H9 (cell line): ENCODE data around the gene ZMYM2. TPM values are rescaled to one million over a fixed set of nuclear protein-coding genes. Genes with fewer than 3 reads are reported as not detected.

Experiments used
- DNase-seq: peaks from one replicate; pipeline ENCODE4 v3.0.0-alpha.2; 2017
- H2AFZ ChIP-seq: one replicate; pipeline ENCODE4 v1.6.1; 2013; ENCODE audit warnings: mild to moderate bottlenecking, low read length, control low read depth, moderate library complexity
- H2AK5ac ChIP-seq: 2 replicates; pipeline ENCODE4 v1.6.1; 2013; ENCODE audit warnings: low read length, control low read depth, mixed read lengths; ENCODE audit not compliant: insufficient read length
- H2BK120ac ChIP-seq: one replicate; pipeline ENCODE4 v1.6.1; 2013; ENCODE audit warnings: low read depth, mild to moderate bottlenecking, low read length, control low read depth, inconsistent platforms; ENCODE audit not compliant: poor library complexity, severe bottlenecking
- H2BK12ac ChIP-seq: 2 replicates; pipeline ENCODE4 v1.6.1; 2013; ENCODE audit warnings: low read length, control low read depth, mixed read lengths, low read depth; ENCODE audit not compliant: insufficient read length
- H2BK15ac ChIP-seq: 2 replicates; pipeline ENCODE4 v1.6.1; 2013; ENCODE audit warnings: low read depth, low read length, control low read depth
- H2BK20ac ChIP-seq: one replicate; pipeline ENCODE4 v1.6.1; 2013; ENCODE audit warnings: low read depth, mild to moderate bottlenecking, low read length, control low read depth, inconsistent platforms; ENCODE audit not compliant: poor library complexity, severe bottlenecking
- H2BK5ac ChIP-seq: 2 replicates; pipeline ENCODE4 v1.6.1; 2013; ENCODE audit warnings: low read length, control low read depth, mixed read lengths; ENCODE audit not compliant: insufficient read length
- H3K14ac ChIP-seq: 2 replicates; pipeline ENCODE4 v1.6.1; 2013; ENCODE audit warnings: low read length, control low read depth; ENCODE audit not compliant: insufficient read depth
- H3K18ac ChIP-seq: 2 replicates; pipeline ENCODE4 v1.6.1; 2013; ENCODE audit warnings: low read depth, mild to moderate bottlenecking, mixed read lengths, low read length, control low read depth; ENCODE audit not compliant: insufficient read length
- H3K23ac ChIP-seq: 2 replicates; pipeline ENCODE4 v1.6.1; 2013; ENCODE audit warnings: low read length, control low read depth, mixed read lengths, low read depth; ENCODE audit not compliant: insufficient read length
- H3K23me2 ChIP-seq: 2 replicates; pipeline ENCODE4 v1.6.1; 2013; ENCODE audit warnings: low read depth, mild to moderate bottlenecking, mixed read lengths, low read length, control low read depth; ENCODE audit not compliant: insufficient read length, poor library complexity, severe bottlenecking
- H3K27ac ChIP-seq: 2 replicates; pipeline ENCODE4 v1.5.1; 2013; ENCODE audit warnings: low read length, control low read depth, mixed read lengths, low read depth; ENCODE audit not compliant: insufficient read length
- H3K27me3 ChIP-seq: 2 replicates; pipeline ENCODE4 v1.6.1; 2013; ENCODE audit warnings: low read length, control low read depth, inconsistent platforms; ENCODE audit not compliant: insufficient read depth
- H3K4ac ChIP-seq: 2 replicates; pipeline ENCODE4 v1.6.1; 2013; ENCODE audit warnings: low read depth, mild to moderate bottlenecking, control low read depth, inconsistent platforms, low read length, moderate library complexity
- H3K4me1 ChIP-seq: 2 replicates; pipeline ENCODE4 v1.6.1; 2013; ENCODE audit warnings: low read length, control low read depth, inconsistent platforms; ENCODE audit not compliant: insufficient read depth
- H3K4me2 ChIP-seq: 2 replicates; pipeline ENCODE4 v1.6.1; 2013; ENCODE audit warnings: low read length, control low read depth, mixed read lengths; ENCODE audit not compliant: insufficient read length, insufficient read depth
- H3K56ac ChIP-seq: 2 replicates; pipeline ENCODE4 v1.6.1; 2013; ENCODE audit warnings: low read depth, mild to moderate bottlenecking, mixed read lengths, low read length, control low read depth; ENCODE audit not compliant: insufficient read length
- H3K79me1 ChIP-seq: 2 replicates; pipeline ENCODE4 v1.6.1; 2013; ENCODE audit warnings: low read depth, mild to moderate bottlenecking, moderate library complexity, low read length, control low read depth, inconsistent platforms; ENCODE audit not compliant: insufficient read depth, poor library complexity, severe bottlenecking
- H3K79me2 ChIP-seq: 2 replicates; pipeline ENCODE4 v1.6.1; 2013; ENCODE audit warnings: low read length, control low read depth, inconsistent platforms; ENCODE audit not compliant: insufficient read depth
- H3K9ac ChIP-seq: 2 replicates; pipeline ENCODE4 v1.6.1; 2013; ENCODE audit warnings: low read length, control low read depth, mixed read lengths; ENCODE audit not compliant: insufficient read length; ENCODE audit errors: extremely low read depth
- H3K9me3 ChIP-seq: one replicate; pipeline ENCODE4 v1.6.1; 2013; ENCODE audit warnings: low read depth, low read length, inconsistent platforms; ENCODE audit not compliant: control insufficient read depth
- H3T11ph ChIP-seq: one replicate; pipeline ENCODE4 v1.6.1; 2013; ENCODE audit warnings: mild to moderate bottlenecking, low read length, control low read depth, inconsistent platforms
- H4K20me1 ChIP-seq: one replicate; pipeline ENCODE4 v1.6.1; 2013; ENCODE audit not compliant: control insufficient read depth, insufficient read length, insufficient read depth
- H4K5ac ChIP-seq: 2 replicates; pipeline ENCODE4 v1.6.1; 2013; ENCODE audit warnings: low read depth, mild to moderate bottlenecking, mixed read lengths, low read length, control low read depth; ENCODE audit not compliant: insufficient read length
- H4K8ac ChIP-seq: replicated peaks from 2 replicates; pipeline ENCODE4 v1.6.1; 2013; ENCODE audit warnings: low read length, control low read depth, mixed read lengths, low read depth; ENCODE audit not compliant: insufficient read length
- H4K91ac ChIP-seq: 2 replicates; pipeline ENCODE4 v1.6.1; 2013; ENCODE audit warnings: low read depth, mild to moderate bottlenecking, moderate library complexity, mixed read lengths, low read length, control low read depth; ENCODE audit not compliant: insufficient read length
- H3K27ac Mint-ChIP-seq, 3 experiments: 2 replicates in 2 of 3; 3 replicates in 1 of 3; pipeline ENCODE4 v1.8.0; 2020 to 2021; ENCODE audit warnings: mixed read lengths in 3 of 3, mild to moderate bottlenecking in 1 of 3, moderate library complexity in 1 of 3
- H3K27me3 Mint-ChIP-seq: 2 replicates; pipeline ENCODE4 v1.8.0; 2021; ENCODE audit warnings: low read depth, mild to moderate bottlenecking, moderate library complexity, mixed read lengths
- H3K36me3 Mint-ChIP-seq, 3 experiments: 2 replicates in 2 of 3; 3 replicates in 1 of 3; pipeline ENCODE4 v1.8.0; 2020 to 2021; ENCODE audit warnings: low read depth in 3 of 3, mixed read lengths in 3 of 3; ENCODE audit not compliant: insufficient read depth in 1 of 3
- H3K4me1 Mint-ChIP-seq, 2 experiments: 2 replicates each; pipeline ENCODE4 v1.8.0; 2020; ENCODE audit warnings: mixed read lengths in 2 of 2
- H3K4me3 Mint-ChIP-seq, 2 experiments: 2 replicates in 1 of 2; 3 replicates in 1 of 2; pipeline ENCODE4 v1.8.0; 2020 to 2021; ENCODE audit warnings: mild to moderate bottlenecking in 2 of 2, mixed read lengths in 2 of 2, moderate library complexity in 1 of 2
- H3K9me3 Mint-ChIP-seq, 2 experiments: 2 replicates in 1 of 2; 3 replicates in 1 of 2; pipeline ENCODE4 v1.8.0; 2020; ENCODE audit warnings: mild to moderate bottlenecking in 2 of 2, mixed read lengths in 2 of 2, moderate library complexity in 1 of 2
- CTCF ChIP-seq: fragments of 200-600 bp; sonication (generic); conservative IDR thresholded peaks from 3 replicates; pipeline ENCODE4 v1.8.0; 2021; ENCODE audit warnings: antibody characterized with exemption, mild to moderate bottlenecking
- WGBS: extraction: QIAGEN DNeasy Blood & Tissue Kit; methylation state at CpG from one replicate; pipeline ENCODE4 v1.1.7; 2013; ENCODE audit warnings: missing lambda C conversion rate, low lambda C conversion rate, mixed read lengths; ENCODE audit not compliant: insufficient read length; ENCODE audit errors: extremely low coverage; 5-methylcytosine and 5-hydroxymethylcytosine counted together
- total RNA-seq: library from RNA; stranded (reverse); gene quantifications from 2 replicates; pipeline ENCODE4 v1.2.1, GENCODE V29; 2021

Gene ZMYM2
- total RNA-seq, 1 experiment from 2014 or later: 173 TPM

DNA sequence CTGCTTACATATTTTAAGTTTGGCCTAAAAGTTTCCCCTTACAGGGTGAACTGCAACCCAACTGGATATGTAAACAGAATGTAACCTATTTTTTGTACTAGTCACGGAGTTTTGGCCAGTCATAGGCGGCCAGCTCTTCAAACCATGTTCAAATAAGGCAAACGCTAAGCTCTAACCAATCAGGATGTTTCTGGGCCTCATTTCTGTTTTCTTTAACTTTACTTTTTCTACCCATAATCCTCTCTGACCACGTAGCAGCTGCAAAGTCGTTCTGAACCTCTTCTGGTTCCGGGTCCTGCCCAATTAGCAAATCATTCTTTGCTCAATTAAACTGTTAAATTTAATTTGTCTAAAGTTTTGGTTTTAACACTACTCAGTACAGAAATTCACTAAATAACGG, 8.2 kb upstream of the ZMYM2 start:
- Histone ChIP-seq H2AK5ac (no peak overlapping the region), H3K79me2 (no peaks in the 10 kb centered on the region), H4K8ac (no peak overlapping the region), H4K5ac (no peak overlapping the region), H3T11ph (no peak overlapping the region), H3K9ac (no peak overlapping the region), H2BK20ac (no peak overlapping the region), H4K20me1 (no peaks in the 10 kb centered on the region), H3K56ac (no peak overlapping the region), H3K14ac (no peak overlapping the region), H2BK120ac (no peak overlapping the region), H2AFZ (peak overlapping the region; percentile 59), H2BK5ac (no peak overlapping the region), H3K18ac (no peak overlapping the region), H3K23me2 (no peaks in the 10 kb centered on the region), H2BK12ac (no peak overlapping the region), H2BK15ac (no peak overlapping the region), H3K27ac (no peak overlapping the region), H3K79me1 (no peaks in the 10 kb centered on the region), H3K23ac (no peak overlapping the region), H3K27me3 (no peaks in the 10 kb centered on the region), H3K4ac (no peak overlapping the region), H3K4me1 (no peaks in the 10 kb centered on the region), H4K91ac (no peak overlapping the region), H3K4me2 (no peak overlapping the region), H3K9me3 (no peaks in the 10 kb centered on the region)
- no CpG with 5 or more reads among the region's 7 CpGs for WGBS
- Mint-ChIP-seq H3K27ac (no peak overlapping the region), H3K27me3 (no peaks in the 10 kb centered on the region; the same call in 1 of the 2 replicates), H3K36me3 (no peaks in the 10 kb centered on the region), H3K4me1 (no peaks in the 10 kb centered on the region), H3K4me3 (no peak overlapping the region), H3K9me3 (no peaks in the 10 kb centered on the region)
- no peak for TF ChIP-seq CTCF
- DNase-seq: no peak
